KOPT-K1 (cell line): ENCODE data around the gene PITPNM1.
A peak's percentile ranks its signal among the peaks of the same experiment; 100 is the strongest.

Experiments used
- H3K27ac ChIP-seq: fragments of 200-600 bp; sonication (generic); 2 replicates; pipeline ENCODE4 v1.5.1; 2016; ENCODE audit warnings: antibody characterized with exemption, mild to moderate bottlenecking, low read depth, low read length; ENCODE audit not compliant: poor library complexity, severe bottlenecking
- H3K36me3 ChIP-seq: fragments of 200-600 bp; sonication (generic); 2 replicates; pipeline ENCODE4 v1.5.1; 2017; ENCODE audit warnings: antibody characterized with exemption, mild to moderate bottlenecking, low read length, moderate library complexity; ENCODE audit not compliant: insufficient read depth
- H3K9me3 ChIP-seq: fragments of 200-600 bp; sonication (generic); 2 replicates; pipeline ENCODE4 v1.5.1; 2017; ENCODE audit warnings: antibody characterized with exemption, low read length, mild to moderate bottlenecking; ENCODE audit not compliant: insufficient read depth, poor library complexity, severe bottlenecking

The PITPNM1 gene

GRCh38 chr11:67456068-67456705, 49.0 kb downstream of the PITPNM1 start:
- Histone ChIP-seq H3K9me3 (no peaks in the 10 kb centered on the region), H3K27ac (no peak overlapping the region), H3K36me3 (no peaks in the 10 kb centered on the region)

- Histone ChIP-seq H3K9me3 (no peaks in the 10 kb centered on the region), H3K27ac (no peak within 1 kb of the TSS)
These were observed 50.1 kb downstream of the PITPNM1 start, which contains the start of gene CABP4 for GRCh38 chr11:67455054-67455453. Gene CABP4, plus strand, starts transcription at chr11:67455354. Its CDS starts 70 bp downstream, at chr11:67455424.

GRCh38 chr11:67453816-67454732, 51.1 kb downstream of the PITPNM1 start:
- Histone ChIP-seq H3K36me3 (no peaks in the 10 kb centered on the region), H3K27ac (no peak overlapping the region), H3K9me3 (no peaks in the 10 kb centered on the region)

More at GRCh38 chr11:67455054-67455453, 50.1 kb downstream of the PITPNM1 start, which contains the start of gene CABP4:
- H3K36me3 ChIP-seq, result no peaks in the 10 kb centered on the region

- no peaks in the 10 kb centered on the region for H3K36me3 ChIP-seq
- no peaks in the 10 kb centered on the region for H3K9me3 ChIP-seq
- H3K27ac ChIP-seq, result no peak within 1 kb of the TSS
These were observed 52.8 kb downstream of the PITPNM1 start, which contains the start of gene GPR152 for GRCh38 chr11:67452141-67452952. Gene GPR152, minus strand, starts transcription at chr11:67452729. Its CDS starts 5 bp downstream, at chr11:67452724.

- Histone ChIP-seq H3K9me3 (no peaks in the 10 kb centered on the region), H3K36me3 (no peaks in the 10 kb centered on the region), H3K27ac (no peak overlapping the region)
These were observed 53.5 kb downstream of the PITPNM1 start for GRCh38 chr11:67451658-67451976.

- Histone ChIP-seq H3K27ac (no peak overlapping the region), H3K9me3 (no peaks in the 10 kb centered on the region), H3K36me3 (no peaks in the 10 kb centered on the region)
These were observed 54.1 kb downstream of the PITPNM1 start for GRCh38 chr11:67450796-67451657.

- H3K27ac ChIP-seq, result no peak overlapping the region
- no peaks in the 10 kb centered on the region for H3K36me3 ChIP-seq
These were observed 55.9 kb downstream of the PITPNM1 start for GRCh38 chr11:67449116-67449844.

GRCh38 chr11:67448220-67448609, 56.9 kb downstream of the PITPNM1 start:
- Histone ChIP-seq H3K27ac (no peak overlapping the region), H3K36me3 (no peaks in the 10 kb centered on the region), H3K9me3 (no peaks in the 10 kb centered on the region)

More at GRCh38 chr11:67449116-67449844, 55.9 kb downstream of the PITPNM1 start:
- no peaks in the 10 kb centered on the region for H3K9me3 ChIP-seq

- Histone ChIP-seq H3K36me3 (no peaks in the 10 kb centered on the region), H3K9me3 (no peaks in the 10 kb centered on the region), H3K27ac (peak overlapping the region; percentile 71)
These were observed 59.6 kb downstream of the PITPNM1 start for GRCh38 chr11:67445515-67445914.

- Histone ChIP-seq H3K9me3 (no peaks in the 10 kb centered on the region), H3K36me3 (no peaks in the 10 kb centered on the region), H3K27ac (peak overlapping the region; percentile 71)
These were observed 62.4 kb downstream of the PITPNM1 start for GRCh38 chr11:67442504-67443404.
